H1 (cell line): ENCODE measurements around the gene ETV5. TPM values are rescaled to one million over a fixed set of nuclear protein-coding genes. Genes with fewer than 3 reads are reported as not detected.

Source experiments
- CTCF ChIA-PET: fragments of 300-600 bp; sonication (Branson Sonifier 250); formaldehyde crosslinking; loops from one replicate; lab custom pipeline; 2021; ENCODE audit not compliant: partially characterized antibody; lab: Charles Lee
- POLR2A ChIA-PET: fragments of 300-600 bp; sonication (Branson Sonifier 250); formaldehyde crosslinking; loops from one replicate; lab custom pipeline; 2021; ENCODE audit warnings: inconsistent platforms; ENCODE audit not compliant: partially characterized antibody; lab: Charles Lee
- DNase-seq, 2 experiments: peaks; one replicate each; pipeline versions ENCODE4 v3.0.0 to v3.0.0-alpha.2; 2010 to 2022; ENCODE audit warnings: low spot score in 2 of 2, low read depth in 1 of 2, mixed read lengths in 1 of 2
- FAIRE-seq: peaks from 2 replicates; lab custom pipeline; 2011; peaks lifted over from hg19 to GRCh38; lab: Jason Lieb, UNC
- H2AFZ ChIP-seq: 2 replicates; pipeline ENCODE4 v1.8.1; 2012; ENCODE audit warnings: low read length, inconsistent platforms
- H2AK5ac ChIP-seq: 2 replicates; pipeline ENCODE4 v1.6.1; 2013; ENCODE audit warnings: low read depth, low read length
- H2BK120ac ChIP-seq: replicated peaks from 2 replicates; pipeline ENCODE3; 2013; ENCODE audit warnings: low read depth, low read length, inconsistent platforms
- H2BK12ac ChIP-seq: 2 replicates; pipeline ENCODE4 v1.6.1; 2013; ENCODE audit warnings: low read depth, low read length
- H2BK15ac ChIP-seq: 2 replicates; pipeline ENCODE4 v1.6.1; 2013; ENCODE audit warnings: low read length
- H2BK20ac ChIP-seq: 2 replicates; pipeline ENCODE4 v1.6.1; 2013; ENCODE audit warnings: low read length
- H2BK5ac ChIP-seq: 2 replicates; pipeline ENCODE4 v1.6.1; 2013; ENCODE audit warnings: low read depth, low read length
- H3K14ac ChIP-seq: 2 replicates; pipeline ENCODE4 v1.6.1; 2013; ENCODE audit warnings: inconsistent platforms; ENCODE audit not compliant: insufficient read length
- H3K18ac ChIP-seq: 2 replicates; pipeline ENCODE4 v1.6.1; 2013; ENCODE audit warnings: low read length; ENCODE audit errors: extremely low read depth
- H3K23ac ChIP-seq: 2 replicates; pipeline ENCODE4 v1.6.1; 2013; ENCODE audit warnings: inconsistent platforms; ENCODE audit not compliant: insufficient read length
- H3K23me2 ChIP-seq: 2 replicates; pipeline ENCODE4 v1.6.1; 2013; ENCODE audit warnings: low read depth, low read length
- H3K27ac ChIP-seq: 2 replicates; pipeline ENCODE4 v1.6.1; 2011; ENCODE audit warnings: low read depth, low read length, inconsistent platforms
- H3K27me3 ChIP-seq, 4 experiments: replicated peaks in 1 of 4; 1 replicate in 1 of 4; 2 replicates in 3 of 4; pipeline versions ENCODE4 v1.6.1 to v1.8.1; 2011 to 2013; ENCODE audit warnings: low read length in 3 of 4, mild to moderate bottlenecking in 3 of 4, inconsistent platforms in 2 of 4, mixed read lengths in 2 of 4, moderate library complexity in 1 of 4; ENCODE audit not compliant: control insufficient read depth in 3 of 4, insufficient read depth in 3 of 4; ENCODE audit errors: extremely low read depth in 1 of 4
- H3K36me3 ChIP-seq, 4 experiments: 2 replicates each; pipeline versions ENCODE4 v1.6.1 to v1.8.1; 2011 to 2013; ENCODE audit warnings: mild to moderate bottlenecking in 4 of 4, low read length in 3 of 4, moderate library complexity in 2 of 4, control low read depth in 1 of 4, inconsistent platforms in 1 of 4; ENCODE audit not compliant: insufficient read depth in 4 of 4, control insufficient read depth in 2 of 4
- H3K4ac ChIP-seq: replicated peaks from 2 replicates; pipeline ENCODE3; 2013; ENCODE audit warnings: low read length, low read depth, mixed read lengths, inconsistent platforms; ENCODE audit not compliant: insufficient read length
- H3K4me1 ChIP-seq, 4 experiments: replicated peaks in 1 of 4; 1 replicate in 1 of 4; 2 replicates in 3 of 4; pipeline versions ENCODE4 v1.6.1 to v1.8.1; 2011 to 2013; ENCODE audit warnings: low read length in 3 of 4, inconsistent platforms in 2 of 4, mixed read lengths in 1 of 4; ENCODE audit not compliant: insufficient read depth in 4 of 4, control insufficient read depth in 3 of 4
- H3K4me2 ChIP-seq, 2 experiments: 2 replicates each; pipeline versions ENCODE4 v1.6.1 to v1.8.1; 2011 to 2013; ENCODE audit warnings: low read depth in 2 of 2, low read length in 2 of 2, control low read depth in 1 of 2, inconsistent platforms in 1 of 2, mild to moderate bottlenecking in 1 of 2; ENCODE audit not compliant: insufficient read depth in 1 of 2
- H3K4me3 ChIP-seq, 4 experiments: fragments of 200-600, 300-600 bp in 1 of 4; sonication (generic), shearing (Covaris generic), sonication (Bioruptor Twin) in 1 of 4; 2 replicates each; pipeline versions ENCODE4 v1.5.1 to v1.8.1; 2011 to 2016; ENCODE audit warnings: low read length in 4 of 4, low read depth in 3 of 4, control low read depth in 2 of 4, inconsistent platforms in 2 of 4, mild to moderate bottlenecking in 2 of 4, mixed read lengths in 1 of 4, moderate library complexity in 1 of 4; ENCODE audit not compliant: insufficient read depth in 2 of 4; ENCODE audit errors: extremely low read depth in 1 of 4
- H3K56ac ChIP-seq: replicated peaks from 2 replicates; pipeline ENCODE3; 2013; ENCODE audit warnings: low read depth, mild to moderate bottlenecking, mixed read lengths, low read length, inconsistent platforms; ENCODE audit not compliant: insufficient read length
- H3K79me1 ChIP-seq: 2 replicates; pipeline ENCODE4 v1.6.1; 2013; ENCODE audit warnings: low read depth, low read length, control low read depth
- H3K79me2 ChIP-seq, 2 experiments: 2 replicates each; pipeline versions ENCODE4 v1.6.1 to v1.8.1; 2012 to 2013; ENCODE audit warnings: low read length in 2 of 2, mild to moderate bottlenecking in 2 of 2, inconsistent platforms in 1 of 2; ENCODE audit not compliant: insufficient read depth in 2 of 2, control insufficient read depth in 1 of 2
- H3K9ac ChIP-seq, 4 experiments: replicated peaks in 1 of 4; 1 replicate in 1 of 4; 2 replicates in 3 of 4; pipeline versions ENCODE4 v1.6.1 to v1.8.1; 2011 to 2013; ENCODE audit warnings: low read depth in 3 of 4, low read length in 3 of 4, control low read depth in 2 of 4, mild to moderate bottlenecking in 2 of 4, moderate library complexity in 2 of 4, inconsistent platforms in 1 of 4; ENCODE audit errors: extremely low read depth in 1 of 4
- H3K9me3 ChIP-seq, 2 experiments: 2 replicates each; pipeline versions ENCODE4 v1.6.1 to v1.8.1; 2012 to 2013; ENCODE audit warnings: mild to moderate bottlenecking in 2 of 2, moderate library complexity in 2 of 2, control low read depth in 1 of 2, inconsistent platforms in 1 of 2, low read depth in 1 of 2, low read length in 1 of 2, mixed read lengths in 1 of 2; ENCODE audit not compliant: insufficient read depth in 2 of 2
- H4K20me1 ChIP-seq, 2 experiments: replicated peaks in 1 of 2; 2 replicates each; pipeline versions ENCODE3 to v1.8.1; 2011 to 2013; ENCODE audit warnings: inconsistent platforms in 2 of 2, low read length in 2 of 2, mild to moderate bottlenecking in 1 of 2; ENCODE audit not compliant: insufficient read depth in 2 of 2, control insufficient read depth in 1 of 2
- H4K5ac ChIP-seq: 2 replicates; pipeline ENCODE4 v1.6.1; 2013; ENCODE audit warnings: low read length, low read depth, mixed read lengths, inconsistent platforms; ENCODE audit not compliant: insufficient read length
- H4K8ac ChIP-seq: 2 replicates; pipeline ENCODE4 v1.8.0; 2013; ENCODE audit warnings: mild to moderate bottlenecking, moderate library complexity, low read length, inconsistent platforms; ENCODE audit not compliant: insufficient read depth; ENCODE audit errors: extremely low read depth
- H4K91ac ChIP-seq: replicated peaks from 2 replicates; pipeline ENCODE3; 2013; ENCODE audit warnings: low read length, mixed read lengths, inconsistent platforms; ENCODE audit not compliant: insufficient read length
- ASH2L ChIP-seq: fragments of 200-600, 300-600 bp; sonication (generic); IDR thresholded peaks from one replicate; pipeline ENCODE4 v1.7.1; 2017; ENCODE audit warnings: low read length
- RNF2 ChIP-seq: fragments of 200-900, 300-1000 bp; sonication (generic); IDR thresholded peaks from 2 replicates; pipeline ENCODE4 v1.7.1; 2016; ENCODE audit warnings: borderline replicate concordance, low read depth, mild to moderate bottlenecking, antibody characterized with exemption, low read length; ENCODE audit not compliant: poor library complexity, severe bottlenecking; ENCODE audit errors: missing control alignments
- WGBS, 2 experiments: shearing (Covaris generic) in 1 of 2; methylation state at CpG; one replicate each; pipeline versions ENCODE4 v1.1.6 to v1.1.7; 2013 to 2015; ENCODE audit warnings: low lambda C conversion rate in 2 of 2, mixed read lengths in 2 of 2, inconsistent platforms in 1 of 2, low coverage in 1 of 2, missing lambda C conversion rate in 1 of 2; ENCODE audit not compliant: insufficient replicate concordance in 2 of 2, insufficient coverage in 1 of 2, insufficient read length in 1 of 2; ENCODE audit errors: extremely low coverage in 1 of 2, missing lambda C conversion rate in 1 of 2; 5-methylcytosine and 5-hydroxymethylcytosine counted together
- polyA plus RNA-seq, 7 experiments: library from polyadenylated mRNA; depleted of rRNA in 3 of 7; stranded (reverse) in 5 of 7; unstranded in 2 of 7; fragments of >200 nt in 5 of 7; fragments of 200-250 nt in 2 of 7; gene quantifications; 1 replicate in 5 of 7; 2 replicates in 1 of 7; 4 replicates in 1 of 7; pipeline versions ENCODE4 v1.2.1 to v1.2.3, GENCODE V29; 2011 to 2013; ENCODE audit warnings: missing spikeins in 2 of 7, mixed read lengths in 2 of 7
- total RNA-seq: library from RNA; stranded (reverse); fragmentation: NEBNext Ultra II Directional; extraction: Animal tissue kit (Norgen Biotek cat#: 25700); gene quantifications from 2 replicates; pipeline ENCODE4 v1.2.1, GENCODE V29; 2021

Gene ETV5
- total and polyA plus RNA-seq, 2 of the 8 experiments (the other 6 are each of a cell fraction or from before 2014, with no cell fraction given): 13.1 to 36.9 TPM

DNA sequence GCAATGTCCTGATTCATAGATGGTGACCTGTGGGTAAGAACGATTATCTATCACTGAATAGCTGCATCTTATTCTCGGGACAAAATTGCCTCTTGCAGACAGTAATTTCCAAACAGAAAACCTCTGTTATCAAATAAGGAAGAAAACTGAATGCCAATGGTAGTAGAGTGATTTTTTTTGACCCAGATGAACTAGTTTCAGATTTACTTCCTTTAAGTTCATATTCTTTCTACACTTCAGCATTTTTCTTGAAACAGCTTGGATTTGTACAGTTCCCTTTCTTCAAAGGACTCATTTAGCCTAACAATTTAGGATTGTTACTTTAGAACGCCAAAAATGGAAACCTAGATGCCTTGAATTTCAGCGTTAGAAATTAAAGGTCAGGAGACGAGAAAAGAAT, 14.6 kb downstream of the ETV5 start:
- CTCF ChIA-PET: interaction anchor here (0.9 to 1.6 kb wide), 9 partner anchors 10 to 446 kb away, joined by 3 to 4 read pairs (median 3); no protein-coding TSS in a partner anchor
- FAIRE-seq: no peak

More for the DNA sequence above, 14.6 kb downstream of the ETV5 start:
- H2AFZ ChIP-seq: no peak overlapping the region
- no peaks in the 10 kb centered on the region for H3K79me2 ChIP-seq
- no peak overlapping the region for H4K8ac ChIP-seq
- no peak overlapping the region for H3K4me3 ChIP-seq
- H3K4me2 ChIP-seq: no peak overlapping the region
- WGBS, 2 experiments: 91% methylated on average over 5 of the region's 5 CpGs; no CpG with 5 or more reads in 1 of the 2 experiments
- no peaks in the 10 kb centered on the region for H3K79me1 ChIP-seq
- H2BK12ac ChIP-seq: no peak overlapping the region
- no peak overlapping the region for H2AK5ac ChIP-seq
- H3K4ac ChIP-seq: no peak overlapping the region
- H3K14ac ChIP-seq: no peak overlapping the region
- no peak overlapping the region for H4K91ac ChIP-seq
- no peak overlapping the region for H2BK15ac ChIP-seq
- H3K56ac ChIP-seq: no peak overlapping the region
- no peak overlapping the region for H3K9ac ChIP-seq
- no peak overlapping the region for H2BK20ac ChIP-seq
- no peak overlapping the region for H2BK120ac ChIP-seq
- H4K20me1 ChIP-seq: no peaks in the 10 kb centered on the region
- H3K36me3 ChIP-seq: no peaks in the 10 kb centered on the region
- H3K23ac ChIP-seq: no peak overlapping the region
- POLR2A ChIA-PET: interaction anchor here (1.4 to 5.3 kb wide), 2 partner anchors 14 to 15 kb away, joined by 5 to 56 read pairs; partner anchors contain the start of gene ETV5
- no peaks in the 10 kb centered on the region for H3K9me3 ChIP-seq
- H3K4me1 ChIP-seq: peaks cover 5 to 24% (median 20%) of the 10 kb centered on the region in 4 experiments
- no peak overlapping the region for H3K18ac ChIP-seq
- no peak for DNase-seq
- no peak overlapping the region for H2BK5ac ChIP-seq
- TF ChIP-seq RNF2: no peak
- TF ChIP-seq ASH2L: no peak
- no peak overlapping the region for H4K5ac ChIP-seq
- H3K23me2 ChIP-seq: peaks cover 9% of the 10 kb centered on the region
- peaks cover 0 to 8% (median 4%) of the 10 kb centered on the region in 4 experiments; a peak in 5 of 7 replicates for H3K27me3 ChIP-seq
- H3K27ac ChIP-seq: no peak overlapping the region
